ENCODE measurements around the gene DUOX2.
"Not testable (repeated sequence)": the region's sequence is repeated elsewhere in the genome, so short reads cannot be mapped to it uniquely, and the experiment has no call there.

Gene DUOX2

GRCh38 chr15:45144775-45145174, 30.8 kb upstream of the DUOX2 start:
- no peak overlapping the region for H3K27ac Mint-ChIP-seq

DNA sequence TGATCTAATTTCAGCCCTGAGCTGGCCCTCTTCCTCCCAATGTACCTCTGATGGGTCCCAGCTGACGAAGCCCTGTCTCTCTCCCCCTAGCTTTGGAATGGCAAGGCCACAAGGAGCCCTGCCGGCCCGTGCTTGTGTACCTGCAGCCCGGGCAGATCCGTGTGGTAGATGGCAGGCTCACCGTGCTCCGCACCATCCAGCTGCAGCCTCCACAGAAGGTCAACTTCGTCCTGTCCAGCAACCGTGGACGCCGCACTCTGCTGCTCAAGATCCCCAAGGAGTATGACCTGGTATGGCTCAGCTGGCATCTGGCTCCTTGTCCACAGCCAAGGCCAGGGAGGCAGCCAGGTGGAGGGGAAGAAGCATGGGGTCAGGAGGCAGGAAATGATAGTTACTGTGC, 30.0 kb upstream of the DUOX2 start:
- Mint-ChIP-seq H3K27me3 (no peaks in the 10 kb centered on the region), H3K4me3 (no peak overlapping the region), H3K9me3 (ENCODE audit: low read depth) (no peaks in the 10 kb centered on the region), H3K4me1 (ENCODE audit: low read depth) (no peaks in the 10 kb centered on the region), H3K36me3 (no peaks in the 10 kb centered on the region), H3K27ac (no peak overlapping the region)

More at GRCh38 chr15:45144775-45145174, 30.8 kb upstream of the DUOX2 start:
- no peaks in the 10 kb centered on the region for H3K36me3 Mint-ChIP-seq
- no peak overlapping the region for H3K4me3 Mint-ChIP-seq
- no peaks in the 10 kb centered on the region for H3K9me3 Mint-ChIP-seq (ENCODE audit: low read depth)
- no peaks in the 10 kb centered on the region for H3K4me1 Mint-ChIP-seq (ENCODE audit: low read depth)
- H3K27me3 Mint-ChIP-seq = no peaks in the 10 kb centered on the region

- no peaks in the 10 kb centered on the region for H3K4me1 Mint-ChIP-seq (ENCODE audit: low read depth)
- H3K4me3 Mint-ChIP-seq = no peak overlapping the region
- no peak overlapping the region for H3K27ac Mint-ChIP-seq
- no peaks in the 10 kb centered on the region for H3K9me3 Mint-ChIP-seq (ENCODE audit: low read depth)
- H3K27me3 Mint-ChIP-seq = no peaks in the 10 kb centered on the region
- no peaks in the 10 kb centered on the region for H3K36me3 Mint-ChIP-seq
Observed at GRCh38 chr15:45143056-45143455, 29.1 kb upstream of the DUOX2 start.

DNA sequence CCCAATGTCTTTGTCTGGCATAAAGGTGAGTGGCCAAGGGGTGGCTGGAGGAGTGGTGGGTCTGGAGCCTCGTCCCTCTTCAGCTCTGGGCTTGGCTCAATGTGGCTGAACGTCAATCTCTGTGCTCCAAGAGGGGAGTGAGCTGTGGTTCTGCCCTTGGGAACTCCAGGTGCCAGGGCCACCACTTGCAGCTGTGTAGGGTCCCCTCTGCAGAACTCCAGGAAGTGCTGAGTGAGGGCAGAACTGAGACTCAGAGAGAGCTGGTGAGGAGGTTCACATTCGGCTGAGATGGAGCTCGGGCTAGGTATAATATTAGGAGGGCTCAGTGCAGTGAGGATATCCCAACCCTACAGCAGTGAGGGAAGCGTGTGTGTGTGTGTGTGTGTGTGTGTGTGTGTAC, 27.4 kb upstream of the DUOX2 start:
- Mint-ChIP-seq H3K9me3 (ENCODE audit: low read depth) (no peaks in the 10 kb centered on the region), H3K27ac (no peak overlapping the region), H3K4me1 (ENCODE audit: low read depth) (peaks cover 1% of the 10 kb centered on the region), H3K36me3 (no peaks in the 10 kb centered on the region), H3K4me3 (no peak overlapping the region), H3K27me3 (peaks cover 2% of the 10 kb centered on the region)

GRCh38 chr15:45140557-45141250, 26.7 kb upstream of the DUOX2 start:
- H3K27me3 Mint-ChIP-seq = peaks cover 2% of the 10 kb centered on the region
- H3K4me3 Mint-ChIP-seq = no peak overlapping the region
- H3K36me3 Mint-ChIP-seq = no peaks in the 10 kb centered on the region
- H3K4me1 Mint-ChIP-seq (ENCODE audit: low read depth) = peaks cover 6% of the 10 kb centered on the region
- H3K27ac Mint-ChIP-seq = no peak overlapping the region
- H3K9me3 Mint-ChIP-seq (ENCODE audit: low read depth) = no peaks in the 10 kb centered on the region

- H3K27ac Mint-ChIP-seq = no peak overlapping the region
- no peaks in the 10 kb centered on the region for H3K9me3 Mint-ChIP-seq (ENCODE audit: low read depth)
- peaks cover 5% of the 10 kb centered on the region for H3K27me3 Mint-ChIP-seq
- H3K4me3 Mint-ChIP-seq = no peak overlapping the region
- peaks cover 8% of the 10 kb centered on the region for H3K4me1 Mint-ChIP-seq (ENCODE audit: low read depth)
- no peaks in the 10 kb centered on the region for H3K36me3 Mint-ChIP-seq
Observed at GRCh38 chr15:45139770-45140169, 25.8 kb upstream of the DUOX2 start.

GRCh38 chr15:45138814-45139765, 25.1 kb upstream of the DUOX2 start:
- no peaks in the 10 kb centered on the region for H3K36me3 Mint-ChIP-seq
- H3K4me3 Mint-ChIP-seq = no peak overlapping the region
- no peaks in the 10 kb centered on the region for H3K9me3 Mint-ChIP-seq (ENCODE audit: low read depth)

GRCh38 chr15:45137703-45138102, 23.7 kb upstream of the DUOX2 start:
- H3K27me3 Mint-ChIP-seq = peaks cover 12% of the 10 kb centered on the region
- no peaks in the 10 kb centered on the region for H3K9me3 Mint-ChIP-seq (ENCODE audit: low read depth)
- no peak overlapping the region for H3K27ac Mint-ChIP-seq
- H3K4me3 Mint-ChIP-seq = no peak overlapping the region
- H3K36me3 Mint-ChIP-seq = no peaks in the 10 kb centered on the region
- H3K4me1 Mint-ChIP-seq (ENCODE audit: low read depth) = peaks cover 12% of the 10 kb centered on the region

More at GRCh38 chr15:45138814-45139765, 25.1 kb upstream of the DUOX2 start:
- H3K27me3 Mint-ChIP-seq = peaks cover 11% of the 10 kb centered on the region
- H3K4me1 Mint-ChIP-seq (ENCODE audit: low read depth) = peaks cover 12% of the 10 kb centered on the region
- no peak overlapping the region for H3K27ac Mint-ChIP-seq

DNA sequence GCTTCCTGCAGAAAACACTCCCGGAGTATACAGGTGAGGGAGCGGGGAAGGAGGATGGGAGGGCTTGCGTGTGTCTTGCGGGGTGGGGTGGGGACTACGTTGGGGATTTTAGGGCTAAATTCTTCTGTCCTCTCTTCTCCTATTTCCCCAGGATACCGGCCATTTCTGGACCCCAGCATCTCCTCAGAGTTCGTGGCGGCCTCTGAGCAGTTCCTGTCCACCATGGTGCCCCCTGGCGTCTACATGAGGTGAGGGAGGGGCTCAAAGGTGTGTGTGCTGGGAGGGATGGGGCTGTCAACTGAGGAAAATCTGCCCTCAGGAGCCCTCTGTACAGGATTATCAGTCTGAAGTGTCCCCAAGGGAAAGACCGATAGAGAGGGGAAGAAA, 22.4 kb upstream of the DUOX2 start:
- peak overlapping the region; percentile 70 for H3K4me3 Mint-ChIP-seq
- H3K36me3 Mint-ChIP-seq = no peaks in the 10 kb centered on the region
- peaks cover 14% of the 10 kb centered on the region for H3K27me3 Mint-ChIP-seq
- peaks cover 12% of the 10 kb centered on the region for H3K4me1 Mint-ChIP-seq (ENCODE audit: low read depth)
- no peaks in the 10 kb centered on the region for H3K9me3 Mint-ChIP-seq (ENCODE audit: low read depth)
- H3K27ac Mint-ChIP-seq = no peak overlapping the region

DNA sequence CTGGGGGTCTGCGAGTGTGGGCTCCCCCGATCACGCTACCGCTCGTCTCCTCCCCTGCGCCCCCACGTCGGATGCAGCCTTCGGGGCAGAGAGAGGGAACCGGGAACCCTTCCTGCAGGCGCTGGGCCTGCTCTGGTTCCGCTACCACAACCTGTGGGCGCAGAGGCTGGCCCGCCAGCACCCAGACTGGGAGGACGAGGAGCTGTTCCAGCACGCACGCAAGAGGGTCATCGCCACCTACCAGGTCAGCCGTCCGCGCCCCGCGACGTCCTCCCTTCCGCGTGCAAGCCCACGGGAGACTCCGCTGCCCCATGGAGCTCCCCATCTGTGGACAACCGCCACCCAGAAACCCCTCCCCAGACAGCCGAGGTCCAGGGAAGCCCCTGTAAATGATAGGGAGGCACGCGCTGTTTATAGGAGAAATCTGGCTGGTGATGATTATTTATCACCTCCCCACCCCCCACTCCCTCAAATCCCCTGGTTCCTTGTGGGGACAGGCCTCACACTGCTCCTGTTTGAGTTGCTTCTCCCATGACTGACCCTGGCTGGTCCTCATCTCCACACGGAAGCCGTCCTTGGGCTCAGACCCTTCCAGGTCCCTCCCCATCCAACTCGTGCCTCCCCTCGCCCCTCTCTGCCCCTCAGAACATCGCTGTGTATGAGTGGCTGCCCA, 21.9 kb upstream of the DUOX2 start:
- H3K9me3 Mint-ChIP-seq (ENCODE audit: low read depth); H3K27ac Mint-ChIP-seq; H3K36me3 Mint-ChIP-seq: not testable (repeated sequence)
- H3K4me1 Mint-ChIP-seq (ENCODE audit: low read depth) = peaks cover 12% of the 10 kb centered on the region
- peak overlapping the region; percentile 70 for H3K4me3 Mint-ChIP-seq
- H3K27me3 Mint-ChIP-seq = peaks cover 14% of the 10 kb centered on the region

- no peaks in the 10 kb centered on the region for H3K9me3 Mint-ChIP-seq (ENCODE audit: low read depth)
- H3K4me1 Mint-ChIP-seq (ENCODE audit: low read depth) = peaks cover 18% of the 10 kb centered on the region
- H3K4me3 Mint-ChIP-seq = peak overlapping the region; percentile 81
- no peak overlapping the region for H3K27ac Mint-ChIP-seq
- peaks cover 19% of the 10 kb centered on the region for H3K27me3 Mint-ChIP-seq
- H3K36me3 Mint-ChIP-seq = no peaks in the 10 kb centered on the region
Observed at GRCh38 chr15:45134682-45135604, 21.0 kb upstream of the DUOX2 start.

- H3K27ac Mint-ChIP-seq = no peak overlapping the region
- H3K4me3 Mint-ChIP-seq = no peak overlapping the region
- no peaks in the 10 kb centered on the region for H3K36me3 Mint-ChIP-seq
- no peaks in the 10 kb centered on the region for H3K9me3 Mint-ChIP-seq (ENCODE audit: low read depth)
- H3K27me3 Mint-ChIP-seq = peaks cover 19% of the 10 kb centered on the region
- peaks cover 18% of the 10 kb centered on the region for H3K4me1 Mint-ChIP-seq (ENCODE audit: low read depth)
Observed at GRCh38 chr15:45134046-45134445, 20.1 kb upstream of the DUOX2 start.

DNA sequence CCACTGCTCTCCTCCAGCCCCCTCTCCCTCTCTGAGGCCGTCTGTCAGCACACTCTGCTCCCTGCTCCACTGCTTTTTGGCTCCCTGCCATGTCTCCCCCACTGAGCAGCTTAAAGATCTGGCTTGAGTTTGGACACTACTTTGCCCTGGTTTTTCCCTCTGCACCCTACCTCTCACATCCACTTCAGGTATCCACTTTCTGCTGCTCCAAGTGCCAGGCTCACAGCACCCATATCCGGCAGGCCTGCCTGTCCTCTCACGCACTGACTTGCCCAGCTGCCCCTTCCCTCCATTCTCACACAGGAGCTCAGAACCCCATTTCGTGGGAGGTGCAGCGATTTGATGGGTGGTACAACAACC, 19.6 kb upstream of the DUOX2 start:
- no peaks in the 10 kb centered on the region for H3K9me3 Mint-ChIP-seq (ENCODE audit: low read depth)
- H3K27me3 Mint-ChIP-seq = peaks cover 19% of the 10 kb centered on the region
- H3K4me3 Mint-ChIP-seq = no peak overlapping the region
- H3K36me3 Mint-ChIP-seq = no peaks in the 10 kb centered on the region
- peaks cover 18% of the 10 kb centered on the region for H3K4me1 Mint-ChIP-seq (ENCODE audit: low read depth)
- no peak overlapping the region for H3K27ac Mint-ChIP-seq

DNA sequence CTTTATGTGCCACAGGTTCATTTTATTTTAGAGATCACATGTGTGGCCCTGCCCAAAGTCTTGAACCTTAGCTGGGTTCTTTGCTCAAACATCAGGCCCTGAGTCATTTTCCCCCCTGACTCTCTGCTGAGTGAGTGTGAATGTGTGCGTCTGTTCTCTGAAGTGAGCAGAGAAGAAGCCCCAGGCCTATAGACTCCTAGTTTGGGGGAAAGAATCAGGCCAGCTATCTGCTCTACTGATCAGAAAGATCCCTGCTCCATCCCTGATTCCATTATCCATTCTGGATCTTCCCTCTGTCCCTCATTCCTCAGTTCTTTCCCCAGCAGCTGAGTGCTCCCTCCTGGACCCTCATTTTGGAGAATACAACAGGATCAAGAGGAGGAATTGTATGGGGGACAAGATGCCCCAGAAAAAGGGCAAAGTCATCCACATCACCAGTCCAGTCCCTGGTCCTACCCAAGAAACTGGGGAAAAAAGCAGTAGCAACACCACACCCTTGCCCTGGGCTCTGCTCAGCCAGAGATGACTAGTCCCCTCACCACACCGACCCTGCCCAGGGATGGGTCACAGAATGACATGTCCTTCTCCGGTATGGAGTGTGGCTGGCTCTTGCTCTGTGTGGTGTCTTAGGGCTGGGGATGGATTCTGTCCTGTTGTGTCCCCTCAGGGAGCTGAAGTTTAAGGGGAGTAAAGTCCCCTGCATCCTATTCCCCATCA, 19.0 kb upstream of the DUOX2 start:
- H3K27ac Mint-ChIP-seq = no peak overlapping the region
- H3K36me3 Mint-ChIP-seq = no peaks in the 10 kb centered on the region
- peaks cover 24% of the 10 kb centered on the region for H3K27me3 Mint-ChIP-seq
- peaks cover 19% of the 10 kb centered on the region for H3K4me1 Mint-ChIP-seq (ENCODE audit: low read depth)
- H3K9me3 Mint-ChIP-seq (ENCODE audit: low read depth) = no peaks in the 10 kb centered on the region
- no peak overlapping the region for H3K4me3 Mint-ChIP-seq

Measured in activated naive CD8-positive, alpha-beta T cell (primary cell).